ENCODE results near the gene SGSM1. TPM values are rescaled to one million over a fixed set of nuclear protein-coding genes. Genes with fewer than 3 reads are reported as not detected.
"Not testable (repeated sequence)": the region's sequence is repeated elsewhere in the genome, so short reads cannot be mapped to it uniquely, and the experiment has no call there.

The SGSM1 gene
- total RNA-seq, 3 donors from 2014 or later = 0.16 to 2.9 (median 1.9) TPM

DNA sequence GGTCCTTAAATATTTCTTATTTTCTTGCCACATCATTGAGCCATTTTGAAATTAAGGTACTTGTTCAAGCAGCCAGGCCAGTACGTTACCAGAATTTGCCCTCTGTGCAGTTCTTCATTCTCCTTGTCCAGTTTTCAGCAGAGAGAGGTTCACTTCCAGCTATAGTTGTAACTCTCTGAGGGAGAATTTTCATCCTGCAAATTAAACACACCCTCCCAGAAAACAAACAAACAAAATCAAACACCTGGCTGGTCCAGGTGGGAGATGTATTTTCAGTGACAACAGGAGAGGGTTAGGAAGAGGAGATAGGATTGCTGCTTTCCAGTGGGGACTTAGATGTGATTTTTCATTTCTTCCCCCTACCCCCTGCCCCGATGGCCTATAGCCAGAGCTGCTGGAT lies 95.4 kb downstream of the SGSM1 start:
- H3K9me3 ChIP-seq = peaks cover 5 to 18% of the 10 kb centered on the region in 2 donors
- H3K36me3 ChIP-seq = no peaks in the 10 kb centered on the region
- TF ChIP-seq POLR2A (IDR thresholded peaks at IDR 0.05) (no peak), POLR2AphosphoS5 (IDR thresholded peaks at IDR 0.05) (no peak)
- TF ChIP-seq, protein P1, sequence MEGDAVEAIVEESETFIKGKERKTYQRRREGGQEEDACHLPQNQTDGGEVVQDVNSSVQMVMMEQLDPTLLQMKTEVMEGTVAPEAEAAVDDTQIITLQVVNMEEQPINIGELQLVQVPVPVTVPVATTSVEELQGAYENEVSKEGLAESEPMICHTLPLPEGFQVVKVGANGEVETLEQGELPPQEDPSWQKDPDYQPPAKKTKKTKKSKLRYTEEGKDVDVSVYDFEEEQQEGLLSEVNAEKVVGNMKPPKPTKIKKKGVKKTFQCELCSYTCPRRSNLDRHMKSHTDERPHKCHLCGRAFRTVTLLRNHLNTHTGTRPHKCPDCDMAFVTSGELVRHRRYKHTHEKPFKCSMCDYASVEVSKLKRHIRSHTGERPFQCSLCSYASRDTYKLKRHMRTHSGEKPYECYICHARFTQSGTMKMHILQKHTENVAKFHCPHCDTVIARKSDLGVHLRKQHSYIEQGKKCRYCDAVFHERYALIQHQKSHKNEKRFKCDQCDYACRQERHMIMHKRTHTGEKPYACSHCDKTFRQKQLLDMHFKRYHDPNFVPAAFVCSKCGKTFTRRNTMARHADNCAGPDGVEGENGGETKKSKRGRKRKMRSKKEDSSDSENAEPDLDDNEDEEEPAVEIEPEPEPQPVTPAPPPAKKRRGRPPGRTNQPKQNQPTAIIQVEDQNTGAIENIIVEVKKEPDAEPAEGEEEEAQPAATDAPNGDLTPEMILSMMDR (IDR thresholded peaks at IDR 0.05) = no peak
- DNase-seq (ENCODE audit: low spot score in 2 of 2) = no peak
- H3K4me3 ChIP-seq = no peak overlapping the region
- intact Hi-C loops (cut with DNase I; ENCODE audit: low total_unique reads) = no loop called here
- no peaks in the 10 kb centered on the region for H3K27me3 ChIP-seq
- H3K27ac ChIP-seq = no peak overlapping the region
- H3K4me1 ChIP-seq = no peaks in the 10 kb centered on the region

DNA sequence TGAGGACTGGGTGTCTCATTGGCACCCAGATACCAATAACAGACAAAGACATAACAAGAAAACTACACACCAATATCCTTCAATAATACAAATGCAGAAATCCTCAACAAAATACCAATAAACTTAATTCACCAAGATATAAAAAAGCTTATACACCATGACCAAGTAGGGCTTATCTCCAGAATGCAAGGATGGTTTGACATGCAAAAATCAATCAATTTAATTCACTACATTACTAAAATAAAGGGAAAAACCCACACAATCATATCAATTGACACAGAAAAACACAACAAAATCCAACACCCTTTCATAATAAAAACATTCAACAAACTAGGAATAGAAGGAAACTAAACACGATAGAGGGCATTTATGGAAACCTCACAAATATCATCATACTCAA lies 99.9 kb downstream of the SGSM1 start:
- no peak overlapping the region for H3K4me3 ChIP-seq
- H3K27me3 ChIP-seq = no peaks in the 10 kb centered on the region
- H3K27ac ChIP-seq = no peak overlapping the region
- no peaks in the 10 kb centered on the region for H3K36me3 ChIP-seq
- H3K4me1 ChIP-seq = no peaks in the 10 kb centered on the region
- H3K9me3 ChIP-seq = peaks cover 5 to 21% of the 10 kb centered on the region in 2 donors
- no peak for DNase-seq (ENCODE audit: low spot score in 2 of 2)
- intact Hi-C loops (cut with DNase I; ENCODE audit: low total_unique reads) = no loop called here
- TF ChIP-seq POLR2A (IDR thresholded peaks at IDR 0.05) (no peak), POLR2AphosphoS5 (IDR thresholded peaks at IDR 0.05) (no peak)
- TF ChIP-seq, protein P1 (IDR thresholded peaks at IDR 0.05) = no peak

DNA sequence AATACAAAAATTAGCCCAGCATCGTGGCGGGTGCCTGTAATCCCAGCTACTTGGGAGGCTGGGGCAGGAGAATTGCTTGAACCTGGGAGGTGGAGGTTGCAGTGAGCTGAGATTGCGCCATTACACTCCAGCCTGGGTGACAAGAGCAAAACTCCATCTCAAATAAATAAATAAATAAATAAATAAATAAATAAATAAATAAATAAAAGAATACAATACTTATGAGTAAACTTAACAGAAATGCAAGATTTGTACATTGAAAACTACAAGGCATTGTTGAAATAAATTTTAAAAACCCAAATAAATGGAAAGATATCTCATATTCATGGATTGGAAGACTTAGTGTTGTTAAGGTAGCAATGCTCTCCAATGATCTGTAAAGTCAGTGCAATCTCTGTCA lies 101.1 kb downstream of the SGSM1 start:
- DNase-seq (ENCODE audit: low spot score in 2 of 2); intact Hi-C loops (cut with DNase I; ENCODE audit: low total_unique reads): not testable (repeated sequence)

DNA sequence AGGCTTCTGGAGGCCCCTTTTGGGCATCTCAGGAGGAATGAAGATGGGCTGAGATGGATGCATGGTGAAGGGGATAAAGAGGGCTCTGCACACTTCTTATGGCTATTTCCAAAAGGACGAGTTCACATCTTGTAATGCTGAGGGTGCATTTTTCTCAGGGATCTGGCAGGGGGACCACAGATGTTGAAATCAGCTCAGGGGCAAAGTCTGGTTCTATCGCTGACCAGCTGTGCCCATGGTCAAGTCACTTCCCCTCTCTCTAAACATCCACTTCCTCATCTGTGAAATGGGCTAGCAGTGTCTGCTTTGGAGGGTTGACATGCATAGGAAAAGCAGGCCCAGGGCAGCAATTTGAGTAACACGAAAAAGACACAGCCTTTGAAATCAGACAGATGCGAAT lies 114.0 kb downstream of the SGSM1 start:
- no peak for DNase-seq (ENCODE audit: low spot score in 2 of 2)
- Histone ChIP-seq H3K4me3 (no peak overlapping the region), H3K27ac (no peak overlapping the region), H3K9me3 (no peaks in the 10 kb centered on the region), H3K36me3 (no peaks in the 10 kb centered on the region), H3K27me3 (no peaks in the 10 kb centered on the region), H3K4me1 (no peaks in the 10 kb centered on the region)
- intact Hi-C loops (cut with DNase I; ENCODE audit: low total_unique reads) = no loop called here
- TF ChIP-seq, protein P1 (IDR thresholded peaks at IDR 0.05) = no peak
- no peak for TF ChIP-seq POLR2A (IDR thresholded peaks at IDR 0.05)
- TF ChIP-seq POLR2AphosphoS5 (IDR thresholded peaks at IDR 0.05) = no peak

More for the DNA sequence above, 101.1 kb downstream of the SGSM1 start:
- not testable (repeated sequence) for H3K4me3 ChIP-seq, H3K4me1 ChIP-seq, H3K27ac ChIP-seq, H3K36me3 ChIP-seq, H3K27me3 ChIP-seq
- peaks cover 5 to 21% of the 10 kb centered on the region in 2 donors for H3K9me3 ChIP-seq

DNA sequence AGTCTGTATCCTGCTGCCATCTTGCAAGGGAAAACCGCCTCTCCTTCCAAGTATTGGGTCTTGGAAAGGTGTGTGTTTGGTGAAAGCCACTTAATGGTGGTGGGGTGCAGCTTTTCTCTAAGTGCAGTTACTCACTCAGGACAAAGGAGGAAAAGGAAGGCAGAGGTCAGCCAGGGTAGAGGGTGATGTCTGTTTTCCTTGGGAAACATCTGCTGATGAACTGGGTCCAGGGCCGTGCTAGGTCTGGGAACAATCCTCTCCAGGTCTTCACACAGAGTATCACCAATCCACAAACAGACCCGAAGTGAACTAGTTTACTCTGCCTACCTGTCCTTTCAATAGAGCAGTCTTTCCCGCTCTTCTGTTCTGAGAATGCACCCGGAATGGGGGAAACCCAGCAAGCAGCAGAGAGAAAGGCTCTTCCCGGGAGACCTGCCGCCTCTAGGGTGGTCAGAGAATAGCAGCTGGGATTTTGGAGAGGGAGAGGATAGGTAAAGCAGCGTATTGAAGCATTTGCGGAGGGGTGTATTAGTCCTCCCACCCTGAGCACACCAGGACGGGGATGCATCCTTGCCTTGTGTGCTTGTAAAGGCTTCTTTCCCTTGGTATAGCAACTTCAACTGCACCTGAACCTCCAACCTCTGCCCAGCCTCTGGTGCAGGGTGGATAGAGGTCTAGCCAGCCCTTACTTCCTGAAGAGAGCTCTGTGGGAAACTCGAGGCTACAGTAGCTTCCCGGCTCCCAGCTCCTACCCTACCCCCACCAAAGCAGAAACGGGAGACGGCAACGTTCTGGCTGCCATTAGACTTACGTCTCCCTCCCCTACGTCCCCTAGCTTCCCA lies 119.8 kb downstream of the SGSM1 start:
- Histone ChIP-seq H3K36me3 (no peaks in the 10 kb centered on the region), H3K4me1 (no peaks in the 10 kb centered on the region), H3K9me3 (no peaks in the 10 kb centered on the region), H3K4me3 (no peak overlapping the region), H3K27ac (no peak overlapping the region), H3K27me3 (no peaks in the 10 kb centered on the region)
- no peak for TF ChIP-seq POLR2A (IDR thresholded peaks at IDR 0.05)
- no peak for TF ChIP-seq POLR2AphosphoS5 (IDR thresholded peaks at IDR 0.05)
- TF ChIP-seq, protein P1 (IDR thresholded peaks at IDR 0.05) = no peak
- no peak for DNase-seq (ENCODE audit: low spot score in 2 of 2)
- intact Hi-C loops (cut with DNase I; ENCODE audit: low total_unique reads) = no loop called here

All from breast epithelium (tissue), 4 donors.